Embryonic facial prominence (tissue), 1 donor: ENCODE measurements around the gene HCRTR1.

ENCODE experiments used
- DNase-seq: peaks from one replicate; pipeline ENCODE4 v3.0.0-alpha.2; 2016; ENCODE audit errors: extremely low spot score

Gene HCRTR1

GRCh38 chr1:31617218-31617915 lies at the start of gene HCRTR1:
TSS of gene HCRTR1 (plus strand) at chr1:31617689. CDS start at chr1:31619193, 1,504 bp downstream.
- DNase-seq = no peak

GRCh38 chr1:31567956-31568570 lies 49.4 kb upstream of the HCRTR1 start:
- no peak for DNase-seq

- no peak for DNase-seq
These were observed 48.4 kb upstream of the HCRTR1 start for GRCh38 chr1:31568895-31569595.

- no peak for DNase-seq
These were observed 47.8 kb upstream of the HCRTR1 start for GRCh38 chr1:31569596-31570173.

- DNase-seq = no peak
These were observed 47.3 kb upstream of the HCRTR1 start for GRCh38 chr1:31570228-31570627.

GRCh38 chr1:31570906-31571305 lies 46.6 kb upstream of the HCRTR1 start:
- no peak for DNase-seq

GRCh38 chr1:31571340-31572295 lies 45.9 kb upstream of the HCRTR1 start:
- DNase-seq = no peak

- no peak for DNase-seq
These were observed 45.0 kb upstream of the HCRTR1 start for GRCh38 chr1:31572323-31573104.

GRCh38 chr1:31573261-31573660 lies 44.2 kb upstream of the HCRTR1 start:
- DNase-seq = no peak

GRCh38 chr1:31574749-31575368 lies 42.6 kb upstream of the HCRTR1 start:
- DNase-seq = no peak

GRCh38 chr1:31575369-31576140 lies 41.9 kb upstream of the HCRTR1 start:
- DNase-seq = no peak

GRCh38 chr1:31576201-31576669 lies 41.3 kb upstream of the HCRTR1 start, which contains the start of gene TINAGL1:
TSS of gene TINAGL1 (plus strand) at chr1:31576515. CDS start at chr1:31577149, 634 bp downstream.
- no peak for DNase-seq

- no peak for DNase-seq
These were observed 40.6 kb upstream of the HCRTR1 start for GRCh38 chr1:31576743-31577455.

GRCh38 chr1:31577515-31578192 lies 39.8 kb upstream of the HCRTR1 start:
- no peak for DNase-seq

- no peak for DNase-seq
These were observed 38.1 kb upstream of the HCRTR1 start for GRCh38 chr1:31579374-31579773.

- DNase-seq = no peak
These were observed 37.0 kb upstream of the HCRTR1 start for GRCh38 chr1:31580513-31580870.

- no peak for DNase-seq
These were observed 36.4 kb upstream of the HCRTR1 start for GRCh38 chr1:31580891-31581603.
